Keratinocyte (primary cell): ENCODE data around the gene PDZRN3.

Experiments used
- EZH2 ChIP-seq: IDR thresholded peaks from one replicate; pipeline ENCODE4 v1.6.1; 2012; ENCODE audit warnings: inconsistent platforms, mild to moderate bottlenecking, low read length, moderate library complexity
- TF ChIP-seq, protein P1 (sequence below), 3 experiments: IDR thresholded peaks in 1 of 3; conservative IDR thresholded peaks in 1 of 3; optimal IDR thresholded peaks in 1 of 3; 2 replicates in 2 of 3; 3 replicates in 1 of 3; pipeline versions ENCODE3 to v1.5.1; 2011; ENCODE audit warnings: low read length in 3 of 3, mild to moderate bottlenecking in 3 of 3, moderate library complexity in 2 of 3, control low read depth in 1 of 3, inconsistent platforms in 1 of 3; ENCODE audit not compliant: insufficient read depth in 2 of 3; ENCODE audit errors: extremely low read depth in 1 of 3

DNA sequence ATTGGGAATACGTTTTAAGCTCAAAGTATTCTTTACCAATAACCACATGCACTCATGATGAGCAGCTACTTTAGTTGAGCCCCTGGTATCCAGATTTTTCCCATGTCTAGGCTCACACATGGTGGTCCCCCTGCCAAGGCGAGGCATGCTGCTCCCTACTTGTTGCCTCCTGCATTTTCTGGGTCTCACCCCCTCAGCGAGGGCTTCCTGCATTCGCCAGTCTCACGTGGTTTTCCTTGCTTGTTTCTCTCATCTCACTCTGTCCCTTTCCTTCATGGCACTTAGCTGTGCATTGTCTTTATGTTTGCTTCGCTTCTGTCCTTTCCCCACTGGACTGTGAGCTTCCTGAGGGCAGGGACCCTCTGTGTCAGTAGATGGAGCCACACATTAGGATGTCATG, 99.2 kb downstream of the PDZRN3 start:
- TF ChIP-seq EZH2 = no peak
- TF ChIP-seq, protein P1, sequence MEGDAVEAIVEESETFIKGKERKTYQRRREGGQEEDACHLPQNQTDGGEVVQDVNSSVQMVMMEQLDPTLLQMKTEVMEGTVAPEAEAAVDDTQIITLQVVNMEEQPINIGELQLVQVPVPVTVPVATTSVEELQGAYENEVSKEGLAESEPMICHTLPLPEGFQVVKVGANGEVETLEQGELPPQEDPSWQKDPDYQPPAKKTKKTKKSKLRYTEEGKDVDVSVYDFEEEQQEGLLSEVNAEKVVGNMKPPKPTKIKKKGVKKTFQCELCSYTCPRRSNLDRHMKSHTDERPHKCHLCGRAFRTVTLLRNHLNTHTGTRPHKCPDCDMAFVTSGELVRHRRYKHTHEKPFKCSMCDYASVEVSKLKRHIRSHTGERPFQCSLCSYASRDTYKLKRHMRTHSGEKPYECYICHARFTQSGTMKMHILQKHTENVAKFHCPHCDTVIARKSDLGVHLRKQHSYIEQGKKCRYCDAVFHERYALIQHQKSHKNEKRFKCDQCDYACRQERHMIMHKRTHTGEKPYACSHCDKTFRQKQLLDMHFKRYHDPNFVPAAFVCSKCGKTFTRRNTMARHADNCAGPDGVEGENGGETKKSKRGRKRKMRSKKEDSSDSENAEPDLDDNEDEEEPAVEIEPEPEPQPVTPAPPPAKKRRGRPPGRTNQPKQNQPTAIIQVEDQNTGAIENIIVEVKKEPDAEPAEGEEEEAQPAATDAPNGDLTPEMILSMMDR (optimal IDR thresholded peaks at IDR 0.05 in 1 of 3, IDR thresholded peaks at IDR 0.05 in 1 of 3, conservative IDR thresholded peaks at IDR 0.05 in 1 of 3; ENCODE audit: extremely low read depth in 1 of 3, insufficient read depth in 2 of 3, low read length in 3 of 3) = no peak
